ENCODE measurements around the gene P4HTM.

P4HTM gene

DNA sequence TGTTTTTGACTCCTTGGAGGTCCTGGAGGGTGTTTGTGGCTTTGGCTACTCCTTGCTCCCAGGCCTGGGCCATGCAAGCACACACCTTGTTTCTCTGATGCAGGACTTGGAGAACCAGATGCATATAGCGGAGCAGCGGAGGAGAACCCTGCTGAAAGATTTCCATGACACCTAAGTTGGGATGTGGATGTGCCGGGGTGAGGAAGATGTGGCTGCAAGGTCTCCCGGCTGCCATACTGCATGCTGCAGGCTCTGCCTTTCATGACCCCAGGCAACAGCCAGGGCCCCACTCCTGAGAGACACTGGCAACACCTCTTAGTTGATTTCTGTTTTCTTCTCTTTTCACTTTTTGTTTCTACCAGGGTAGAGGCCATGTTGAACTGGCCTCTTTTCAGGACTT lies 6.9 kb upstream of the P4HTM start:
- DNase-seq (ENCODE audit: low read depth), result no peak

GRCh38 chr3:48984663-48985062 lies 5.4 kb upstream of the P4HTM start:
- DNase-seq (ENCODE audit: low read depth), result no peak

- DNase-seq (ENCODE audit: low read depth), result no peak
These were observed 4.1 kb upstream of the P4HTM start for GRCh38 chr3:48985831-48986376.

GRCh38 chr3:48989126-48989795 lies 780 bp upstream of the P4HTM start:
- no peak for DNase-seq (ENCODE audit: low read depth)

- DNase-seq (ENCODE audit: low read depth), result peak; percentile 16
These were observed 812 bp downstream of the P4HTM start for GRCh38 chr3:48990636-48991469.

- DNase-seq (ENCODE audit: low read depth), result no peak
These were observed 2.0 kb downstream of the P4HTM start for GRCh38 chr3:48991851-48992545.

DNA sequence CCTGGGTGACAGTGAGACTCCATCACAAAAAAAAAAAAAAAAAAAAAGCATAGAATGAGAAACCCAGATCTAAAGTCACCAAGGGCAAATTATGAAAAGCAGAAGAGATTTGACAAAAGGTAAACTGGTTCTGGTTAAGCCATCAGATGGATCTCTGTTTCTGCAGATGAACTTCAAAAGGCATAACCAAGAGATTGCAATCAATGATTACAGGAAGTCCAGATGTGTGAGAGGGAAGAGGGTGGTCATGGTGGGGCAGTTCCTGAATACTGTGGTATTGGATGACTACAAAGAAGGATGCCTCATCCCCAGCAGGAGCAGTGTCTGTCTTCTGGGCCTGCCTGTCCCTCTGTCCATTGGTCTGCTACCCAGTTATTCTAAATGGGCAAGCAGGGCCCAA lies 3.8 kb downstream of the P4HTM start:
- no peak for DNase-seq (ENCODE audit: low read depth)

GRCh38 chr3:48996640-48997039 lies 6.6 kb downstream of the P4HTM start:
- DNase-seq (ENCODE audit: low read depth), result no peak

DNA sequence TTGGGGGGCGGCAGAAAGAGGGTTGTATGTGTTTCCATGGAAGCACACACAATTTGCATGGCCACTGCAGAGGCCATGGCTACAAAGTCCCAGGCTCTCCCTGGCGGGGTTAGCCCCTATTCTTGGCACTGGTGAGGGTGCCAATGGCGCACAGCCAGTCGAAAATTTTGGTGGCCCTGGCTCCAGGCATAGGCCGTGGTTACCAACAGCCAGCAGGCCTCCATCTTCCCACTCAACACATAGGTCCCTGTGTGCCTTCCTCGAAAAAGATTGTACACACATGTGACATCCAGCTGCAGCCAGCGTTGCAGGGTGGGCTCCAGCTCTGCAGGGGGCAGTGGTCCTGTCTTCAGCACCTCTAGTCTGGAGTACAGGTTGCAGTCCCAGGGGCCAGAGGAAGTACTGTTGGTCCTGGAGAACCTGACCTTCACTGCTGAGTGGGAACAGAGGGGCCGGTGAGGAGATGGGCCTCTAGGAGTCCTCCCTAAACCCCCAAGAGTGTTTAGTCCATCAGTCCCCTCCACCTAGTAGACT lies 7.1 kb downstream of the P4HTM start:
- DNase-seq (ENCODE audit: low read depth), result no peak

GRCh38 chr3:48997714-48998637 lies 7.9 kb downstream of the P4HTM start:
- no peak for DNase-seq (ENCODE audit: low read depth)

DNA sequence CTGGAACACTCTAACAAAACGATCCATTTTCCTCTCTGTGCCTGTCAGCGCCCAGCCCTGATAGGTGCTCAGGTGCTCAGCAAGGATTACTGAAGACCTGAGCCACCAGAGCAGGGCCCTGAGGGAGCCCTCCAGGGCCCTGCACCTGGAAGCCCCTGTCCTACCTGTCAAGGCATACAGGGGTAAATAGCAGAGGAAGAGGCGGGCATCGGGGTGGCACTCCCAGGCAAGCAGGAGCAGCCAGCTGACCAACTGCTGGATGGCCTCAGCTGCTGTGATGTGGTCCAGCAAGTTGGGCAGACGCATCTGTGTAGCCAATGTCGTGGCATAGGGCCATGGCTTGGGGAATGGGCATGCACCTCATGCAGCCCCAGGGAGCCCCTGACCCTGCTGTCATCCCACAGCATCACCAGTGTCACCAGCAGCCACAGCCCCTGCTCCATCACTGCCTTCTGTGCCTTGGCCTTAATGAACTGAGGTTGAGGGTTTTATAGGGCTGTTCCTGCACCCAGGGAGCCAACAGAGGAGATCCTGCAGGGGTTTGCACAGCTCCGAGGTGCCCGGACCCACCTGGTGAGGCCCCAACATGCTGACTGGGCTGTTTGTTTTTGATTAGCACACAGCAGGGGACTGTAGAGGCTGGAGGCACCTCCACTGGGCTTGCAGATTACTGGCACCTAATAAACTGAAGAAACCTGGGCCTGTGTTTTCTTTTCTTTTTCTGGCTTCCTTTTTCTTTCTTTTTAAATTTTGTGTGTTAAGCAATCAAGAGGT lies 9.2 kb downstream of the P4HTM start:
- no peak for DNase-seq (ENCODE audit: low read depth)

GRCh38 chr3:49001155-49001554 lies 11.1 kb downstream of the P4HTM start:
- no peak for DNase-seq (ENCODE audit: low read depth)

DNA sequence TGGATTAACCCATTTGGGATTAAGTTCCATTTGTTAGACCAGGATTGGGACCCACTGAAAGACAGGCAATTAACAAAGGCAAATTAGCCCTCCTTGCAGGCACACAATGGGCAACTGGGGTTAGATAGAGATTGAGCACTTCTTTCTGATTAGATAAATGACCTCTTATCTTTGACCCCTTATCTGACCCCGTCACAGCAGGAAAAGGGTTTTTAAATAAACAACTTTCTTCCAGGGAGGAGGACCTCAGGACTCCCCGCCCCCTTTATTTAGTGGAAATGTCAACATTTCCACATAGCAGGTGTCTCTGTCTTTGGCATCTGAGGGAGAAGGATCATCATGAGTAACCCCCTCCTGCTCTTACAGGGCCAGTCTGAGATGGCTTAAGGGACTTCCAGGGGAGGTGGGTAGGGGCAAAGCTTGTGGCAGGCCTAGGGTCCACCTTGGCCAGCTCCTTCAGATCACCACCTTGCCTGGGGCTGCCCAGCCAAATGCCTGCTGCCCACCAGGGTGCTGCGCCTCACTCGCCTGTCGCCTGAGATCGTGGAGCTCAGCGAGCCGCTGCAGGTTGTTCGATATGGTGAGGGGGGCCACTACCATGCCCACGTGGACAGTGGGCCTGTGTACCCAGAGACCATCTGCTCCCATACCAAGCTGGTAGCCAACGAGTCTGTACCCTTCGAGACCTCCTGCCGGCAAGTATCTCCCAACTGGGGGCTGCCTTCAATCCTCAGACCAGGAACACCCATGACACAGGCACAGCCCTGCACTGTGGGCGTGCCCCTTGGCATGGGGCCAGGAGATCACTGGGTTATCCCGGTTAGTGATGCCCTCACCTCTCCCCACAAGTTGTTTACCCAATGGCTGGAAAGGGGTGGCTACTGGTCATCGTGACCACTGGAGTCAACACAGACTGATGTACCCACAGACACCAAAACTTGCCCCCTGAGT lies 14.6 kb downstream of the P4HTM start:
- no peak for DNase-seq (ENCODE audit: low read depth)

- no peak for DNase-seq (ENCODE audit: low read depth)
These were observed 15.3 kb downstream of the P4HTM start for GRCh38 chr3:49005303-49005680.

- DNase-seq (ENCODE audit: low read depth), result no peak
These were observed 16.0 kb downstream of the P4HTM start for GRCh38 chr3:49005998-49006397.

DNA sequence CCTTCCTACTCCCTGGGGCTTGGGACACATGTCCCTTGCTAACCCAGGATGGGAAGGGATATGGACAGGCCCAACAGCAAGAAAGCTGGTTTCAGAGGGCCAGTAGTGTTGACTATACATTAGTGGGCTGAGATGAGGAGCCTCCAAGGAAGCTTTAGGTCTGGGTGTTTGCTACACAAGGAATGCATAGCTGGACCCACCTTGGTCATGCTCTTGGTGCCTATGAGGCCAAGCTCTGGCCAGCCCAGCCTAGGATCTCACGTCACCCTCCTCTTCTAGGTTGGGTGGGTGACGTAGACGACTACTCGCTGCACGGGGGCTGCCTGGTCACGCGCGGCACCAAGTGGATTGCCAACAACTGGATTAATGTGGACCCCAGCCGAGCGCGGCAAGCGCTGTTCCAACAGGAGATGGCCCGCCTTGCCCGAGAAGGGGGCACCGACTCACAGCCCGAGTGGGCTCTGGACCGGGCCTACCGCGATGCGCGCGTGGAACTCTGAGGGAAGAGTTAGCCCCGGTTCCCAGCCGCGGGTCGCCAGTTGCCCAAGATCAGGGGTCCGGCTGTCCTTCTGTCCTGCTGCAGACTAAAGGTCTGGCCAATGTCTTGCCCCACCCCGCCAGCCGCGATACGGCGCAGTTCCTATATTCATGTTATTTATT lies 16.5 kb downstream of the P4HTM start:
- DNase-seq (ENCODE audit: low read depth), result no peak

GRCh38 chr3:49007068-49007770 lies 17.2 kb downstream of the P4HTM start, which contains the start of gene WDR6:
Gene WDR6, plus strand, starts transcription at chr3:49007391. Its CDS starts 41 bp downstream, at chr3:49007432.
- DNase-seq (ENCODE audit: low read depth), result peak; percentile 95

Data from activated T-cell treated with anti-CD3 and anti-CD28 coated beads for 24 hours (primary cell).